Progenitor cell of endocrine pancreas (in vitro differentiated cells): ENCODE measurements around the gene CAMK2D. TPM values are rescaled to one million over a fixed set of nuclear protein-coding genes. Genes with fewer than 3 reads are reported as not detected.

Source experiments
- DNase-seq: peaks from one replicate; pipeline ENCODE4 v3.0.0; 2021; ENCODE audit warnings: low spot score; ENCODE audit not compliant: unreplicated experiment
- H3K27ac Mint-ChIP-seq: 2 replicates; pipeline ENCODE4 v1.8.0; 2021; ENCODE audit warnings: mild to moderate bottlenecking, moderate library complexity, mixed read lengths
- H3K27me3 Mint-ChIP-seq: 2 replicates; pipeline ENCODE4 v1.8.0; 2021; ENCODE audit warnings: mixed read lengths
- H3K36me3 Mint-ChIP-seq: 2 replicates; pipeline ENCODE4 v1.8.0; 2022; ENCODE audit warnings: mixed read lengths; ENCODE audit not compliant: insufficient read depth
- H3K4me1 Mint-ChIP-seq: 2 replicates; pipeline ENCODE4 v1.8.0; 2021; ENCODE audit warnings: low read depth, mixed read lengths
- H3K4me3 Mint-ChIP-seq: 2 replicates; pipeline ENCODE4 v1.8.0; 2021; ENCODE audit warnings: low read depth, mild to moderate bottlenecking, moderate library complexity, mixed read lengths
- H3K9me3 Mint-ChIP-seq: 2 replicates; pipeline ENCODE4 v1.8.0; 2021; ENCODE audit warnings: low read depth, mixed read lengths
- CTCF ChIP-seq: fragments of 200-600 bp; sonication (generic); IDR thresholded peaks from one replicate; pipeline ENCODE4 v1.5.0; 2021; ENCODE audit warnings: antibody characterized with exemption, mild to moderate bottlenecking; ENCODE audit not compliant: unreplicated experiment
- total RNA-seq: library from RNA; stranded (reverse); gene quantifications from 2 replicates; pipeline ENCODE4 v1.2.1, GENCODE V29; 2021

CAMK2D gene
- total RNA-seq, 1 donor from 2014 or later: 74.4 TPM

- H3K4me1 Mint-ChIP-seq: no peaks in the 10 kb centered on the region
- DNase-seq: no peak
- H3K4me3 Mint-ChIP-seq: no peak overlapping the region
- peaks cover 5% of the 10 kb centered on the region for H3K9me3 Mint-ChIP-seq
- peaks cover 26% of the 10 kb centered on the region for H3K36me3 Mint-ChIP-seq
- no peak for TF ChIP-seq CTCF
- H3K27me3 Mint-ChIP-seq: no peaks in the 10 kb centered on the region
- no peak overlapping the region for H3K27ac Mint-ChIP-seq
Measured at GRCh38 chr4:113481820-113482219, 279.7 kb downstream of the CAMK2D start.

GRCh38 chr4:113480109-113480508, 281.4 kb downstream of the CAMK2D start:
- H3K27me3 Mint-ChIP-seq: no peaks in the 10 kb centered on the region
- DNase-seq: no peak
- no peak overlapping the region for H3K27ac Mint-ChIP-seq
- peaks cover 13% of the 10 kb centered on the region for H3K9me3 Mint-ChIP-seq
- no peak overlapping the region for H3K4me3 Mint-ChIP-seq
- no peaks in the 10 kb centered on the region for H3K4me1 Mint-ChIP-seq
- no peak for TF ChIP-seq CTCF
- peaks cover 29% of the 10 kb centered on the region for H3K36me3 Mint-ChIP-seq

- H3K27ac Mint-ChIP-seq: no peak overlapping the region
- no peaks in the 10 kb centered on the region for H3K4me1 Mint-ChIP-seq
- TF ChIP-seq CTCF: no peak
- H3K36me3 Mint-ChIP-seq: peaks cover 26% of the 10 kb centered on the region
- H3K9me3 Mint-ChIP-seq: peaks cover 13% of the 10 kb centered on the region
- DNase-seq: no peak
- no peak overlapping the region for H3K4me3 Mint-ChIP-seq
- no peaks in the 10 kb centered on the region for H3K27me3 Mint-ChIP-seq
Measured at GRCh38 chr4:113478032-113478431, 283.5 kb downstream of the CAMK2D start.

- Mint-ChIP-seq H3K4me1 (no peaks in the 10 kb centered on the region), H3K9me3 (peaks cover 13% of the 10 kb centered on the region), H3K36me3 (peaks cover 26% of the 10 kb centered on the region), H3K4me3 (no peak overlapping the region), H3K27me3 (no peaks in the 10 kb centered on the region), H3K27ac (no peak overlapping the region)
- TF ChIP-seq CTCF: no peak
- DNase-seq: no peak
Measured at GRCh38 chr4:113476800-113477199, 284.7 kb downstream of the CAMK2D start.

GRCh38 chr4:113474017-113474416, 287.5 kb downstream of the CAMK2D start:
- Mint-ChIP-seq H3K9me3 (peaks cover 13% of the 10 kb centered on the region), H3K36me3 (peaks cover 34% of the 10 kb centered on the region)

More at GRCh38 chr4:113474017-113474416, 287.5 kb downstream of the CAMK2D start:
- H3K4me1 Mint-ChIP-seq: peaks cover 1% of the 10 kb centered on the region
- TF ChIP-seq CTCF: no peak
- DNase-seq: no peak
- H3K4me3 Mint-ChIP-seq: no peak overlapping the region
- H3K27me3 Mint-ChIP-seq: no peaks in the 10 kb centered on the region
- H3K27ac Mint-ChIP-seq: no peak overlapping the region
